GM21619 (cell line): ENCODE results near the gene CDCA4.

Experiments
- ATAC-seq: cut with Tn5 transposase; IDR thresholded peaks from one replicate; pipeline ENCODE4 v1.9.1; 2021; ENCODE audit not compliant: unreplicated experiment

Gene CDCA4

DNA sequence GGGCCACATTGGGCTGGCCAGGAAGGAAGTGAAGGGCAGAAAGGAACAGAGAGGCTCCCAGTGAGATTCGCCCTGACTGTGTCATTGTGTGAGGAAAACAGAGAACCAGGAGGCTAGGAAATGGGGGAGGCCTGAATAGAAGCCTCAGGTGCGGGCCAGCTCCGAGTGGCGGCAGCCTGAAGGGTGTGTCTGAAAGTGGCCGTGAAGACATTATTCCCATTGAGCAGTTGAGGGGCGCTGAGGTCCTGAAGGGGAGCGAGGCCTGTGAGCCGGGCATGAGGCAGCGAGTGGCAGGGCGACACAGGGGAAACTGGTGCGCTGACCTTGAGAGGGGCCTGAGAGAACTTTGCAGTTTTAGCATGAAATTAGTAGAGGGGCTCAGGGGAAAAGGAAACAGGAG lies 28.4 kb downstream of the CDCA4 start:
- no peak for ATAC-seq

DNA sequence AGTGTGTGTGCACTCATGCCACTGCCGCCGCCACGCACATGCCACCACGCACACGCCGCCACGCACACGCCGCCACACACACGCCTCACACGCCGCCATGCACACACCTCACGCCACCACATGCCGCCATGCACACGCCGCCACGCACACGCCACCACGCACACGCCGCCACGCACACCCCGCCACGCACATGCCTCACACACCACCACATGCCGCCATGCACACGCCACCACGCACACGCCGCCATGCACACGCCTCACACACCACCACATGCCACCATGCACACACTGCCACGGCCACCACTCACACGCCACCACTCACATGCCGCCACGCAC lies 29.0 kb downstream of the CDCA4 start:
- no peak for ATAC-seq

DNA sequence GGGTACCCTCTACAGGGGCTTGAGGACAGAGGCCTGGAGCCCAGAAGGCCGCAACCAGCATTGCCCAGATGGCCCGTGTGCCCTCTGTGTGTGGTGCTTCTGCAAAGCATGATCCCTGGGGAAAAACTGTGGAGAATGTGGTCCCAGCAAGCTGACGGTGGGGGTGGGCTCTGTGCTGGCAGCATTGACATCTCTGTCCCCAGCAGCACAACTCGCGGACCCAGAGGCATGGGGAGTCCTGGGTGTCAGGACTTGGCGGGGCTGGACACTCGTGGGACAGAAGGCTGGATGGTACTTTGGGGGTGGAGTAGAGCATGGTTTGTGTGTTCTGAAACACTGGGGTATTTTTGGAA lies 31.0 kb downstream of the CDCA4 start:
- no peak for ATAC-seq

DNA sequence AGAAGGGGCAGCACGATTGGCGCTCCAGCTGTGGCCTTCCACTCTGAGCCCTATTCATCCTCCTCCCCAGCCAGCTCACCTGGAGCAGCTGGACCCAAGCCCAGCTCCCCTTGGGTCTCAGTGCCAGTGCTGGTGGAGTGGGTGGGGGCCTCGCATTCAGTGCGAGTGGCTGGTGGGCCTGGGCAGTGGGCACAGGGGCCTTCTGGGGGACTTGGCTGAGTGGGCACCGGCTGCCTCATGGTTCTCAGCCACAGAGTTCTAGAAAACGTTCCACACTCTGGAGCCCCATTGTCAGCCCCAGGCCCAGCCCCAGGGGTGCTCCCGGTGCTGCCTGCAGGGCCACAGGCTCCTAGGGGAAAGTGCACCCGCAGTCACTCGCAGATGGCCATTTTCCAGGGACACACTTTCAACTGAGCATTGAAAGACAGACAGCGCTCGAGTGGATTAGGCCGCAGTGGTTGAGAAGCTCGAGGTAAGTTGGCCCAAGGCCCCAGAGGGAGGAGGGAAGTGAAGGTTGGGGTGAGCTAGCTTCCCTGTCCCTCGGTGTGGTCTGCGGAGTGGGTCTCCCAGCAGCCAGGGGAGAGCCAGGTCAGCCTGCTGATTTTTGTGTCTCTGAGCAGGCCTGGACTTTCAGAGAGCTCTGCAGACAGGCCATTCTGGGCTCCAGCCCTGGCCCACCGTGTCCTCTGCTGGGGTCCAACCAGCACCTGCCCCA lies 31.5 kb downstream of the CDCA4 start:
- ATAC-seq: no peak

DNA sequence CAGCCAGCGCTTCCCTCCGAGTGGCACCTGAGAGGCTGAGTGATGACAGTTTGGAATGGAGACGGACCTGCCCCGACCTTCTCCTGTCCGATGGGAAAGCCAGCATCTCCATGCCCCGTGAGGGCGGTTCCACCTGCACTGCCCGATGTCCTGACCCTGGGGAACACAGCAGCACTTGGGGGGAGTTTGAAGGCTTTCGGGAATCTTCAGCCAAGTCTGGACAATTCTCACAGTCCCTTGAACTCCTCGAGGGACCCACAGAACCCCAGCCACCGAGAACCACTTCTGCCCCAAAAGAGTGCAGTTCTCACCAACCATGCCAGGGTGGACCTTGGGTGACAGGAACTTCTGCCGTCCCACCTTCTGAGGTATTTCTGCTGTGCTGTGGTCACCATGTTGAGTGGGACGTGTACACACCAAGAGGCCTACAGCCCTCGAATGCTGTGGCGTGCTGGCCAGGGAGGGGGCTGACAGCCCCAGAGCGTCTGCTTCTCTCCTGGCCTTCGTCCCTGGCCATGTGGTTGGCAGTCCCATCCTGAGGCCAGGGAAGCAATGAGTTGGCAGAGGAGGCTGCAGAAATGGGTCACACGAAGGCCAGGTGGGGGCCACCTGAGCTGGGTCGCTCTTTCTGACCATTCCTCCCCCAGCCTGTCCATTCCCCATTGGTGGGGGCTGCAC lies 34.3 kb downstream of the CDCA4 start:
- no peak for ATAC-seq

DNA sequence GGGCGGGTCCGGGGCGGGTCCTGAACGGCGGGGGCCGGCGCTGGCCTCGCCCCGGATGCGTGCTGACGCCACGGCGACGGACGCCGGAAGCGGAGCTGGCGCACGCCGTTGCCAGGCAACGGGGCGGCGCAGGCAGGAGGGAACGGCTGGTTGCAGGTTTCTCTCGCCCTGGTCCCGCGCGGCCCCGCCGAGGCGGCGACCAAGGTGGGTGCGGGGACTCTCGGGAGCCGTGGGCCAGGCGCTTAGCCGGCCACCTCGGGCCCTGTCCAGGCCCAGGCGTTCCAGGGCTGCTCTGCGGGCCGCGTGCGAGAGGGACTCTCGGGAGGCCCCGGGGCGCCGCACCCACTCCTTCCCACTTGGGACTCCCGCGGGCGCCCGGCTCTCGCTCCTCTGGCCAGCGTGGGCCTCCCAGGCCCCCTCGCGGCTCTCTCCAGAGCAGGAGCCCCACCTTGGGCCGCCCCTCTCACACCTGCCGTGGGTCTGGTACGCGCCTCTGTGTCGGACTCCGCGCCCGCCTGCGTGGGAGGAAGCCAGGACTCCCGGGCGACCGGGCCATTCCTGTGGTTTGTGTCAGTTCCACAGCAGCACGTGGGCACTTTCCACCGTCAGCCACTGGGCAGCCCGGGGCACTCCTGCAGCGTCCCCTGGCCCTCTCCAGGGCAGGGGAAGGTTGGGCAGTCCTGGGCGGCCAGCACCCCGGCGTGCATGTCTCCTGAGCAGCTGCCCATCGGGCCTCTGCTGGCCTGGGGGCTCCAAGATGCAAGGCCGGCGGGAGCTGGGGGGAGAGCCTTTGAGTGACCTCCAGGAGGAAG lies 35.0 kb downstream of the CDCA4 start, which contains the start of gene CLBA1:
CLBA1 (plus strand) TSS at position 114 of the 812 bp plus-strand sequence; CDS start at position 758, 644 bp downstream.
- peak; percentile 92 for ATAC-seq

DNA sequence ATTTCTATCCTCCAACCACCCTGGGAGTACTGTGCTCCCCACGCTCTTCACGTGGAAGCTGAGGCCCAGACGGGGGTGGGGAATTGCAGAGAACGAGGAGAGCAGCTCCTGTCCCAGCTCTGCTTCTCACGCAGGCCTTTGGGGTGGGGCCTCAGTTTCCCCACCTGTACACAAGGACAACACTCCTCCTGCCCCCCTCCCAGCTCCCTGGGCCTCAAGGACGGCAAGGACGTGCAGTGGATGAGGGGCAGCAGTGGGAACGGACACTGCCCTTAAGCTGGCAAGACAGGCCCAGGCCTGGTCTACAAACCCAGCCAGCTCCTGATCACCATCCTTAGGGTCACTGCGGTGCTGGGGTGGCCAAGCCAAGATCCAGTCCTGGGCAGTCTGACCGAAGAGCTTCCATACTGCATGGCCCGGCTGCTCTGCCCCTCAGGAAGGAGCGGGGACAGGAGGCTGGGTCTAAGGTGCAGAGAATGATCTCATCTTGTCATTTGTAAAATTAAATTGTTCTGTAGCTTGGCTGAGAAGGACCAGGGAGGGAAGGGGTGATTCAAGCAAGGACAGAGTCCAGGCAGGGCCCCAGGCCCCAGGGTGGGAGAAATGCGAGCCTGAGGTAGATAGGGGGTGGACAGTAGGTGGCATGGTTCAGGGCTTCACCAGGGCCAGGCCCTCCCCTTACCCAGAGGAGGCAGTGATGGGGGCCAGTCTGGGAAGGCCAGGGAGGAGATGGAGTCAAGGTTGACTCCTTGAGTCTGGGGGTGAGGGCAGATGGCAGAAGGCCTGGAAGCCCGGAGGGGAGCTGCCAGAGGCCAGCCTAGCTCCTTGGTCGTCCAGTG lies 36.6 kb downstream of the CDCA4 start:
- ATAC-seq: no peak

DNA sequence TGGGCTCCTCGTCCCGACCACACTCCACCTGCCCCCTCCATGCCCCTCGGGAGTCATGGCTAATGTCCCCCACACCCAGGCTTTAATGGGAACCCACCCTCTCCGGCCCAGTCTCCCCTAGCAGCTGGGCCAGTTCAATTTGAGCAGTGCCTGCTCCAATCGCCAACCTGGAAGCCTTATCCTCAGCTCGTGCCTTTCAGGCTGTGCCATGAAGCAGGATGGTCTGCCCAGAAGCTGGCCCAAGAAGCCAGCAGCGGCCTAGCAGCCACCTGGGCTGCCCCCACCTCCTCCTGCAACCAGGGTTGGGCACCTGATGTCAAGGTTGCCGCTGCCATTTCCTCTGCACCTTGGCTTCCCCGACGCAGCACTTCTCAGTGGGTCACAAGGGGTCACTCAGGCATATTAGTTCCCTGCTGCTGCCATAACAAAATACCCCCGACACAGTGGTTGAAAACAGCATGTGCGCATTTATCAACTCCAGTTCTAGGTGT lies 37.6 kb downstream of the CDCA4 start:
- no peak for ATAC-seq

DNA sequence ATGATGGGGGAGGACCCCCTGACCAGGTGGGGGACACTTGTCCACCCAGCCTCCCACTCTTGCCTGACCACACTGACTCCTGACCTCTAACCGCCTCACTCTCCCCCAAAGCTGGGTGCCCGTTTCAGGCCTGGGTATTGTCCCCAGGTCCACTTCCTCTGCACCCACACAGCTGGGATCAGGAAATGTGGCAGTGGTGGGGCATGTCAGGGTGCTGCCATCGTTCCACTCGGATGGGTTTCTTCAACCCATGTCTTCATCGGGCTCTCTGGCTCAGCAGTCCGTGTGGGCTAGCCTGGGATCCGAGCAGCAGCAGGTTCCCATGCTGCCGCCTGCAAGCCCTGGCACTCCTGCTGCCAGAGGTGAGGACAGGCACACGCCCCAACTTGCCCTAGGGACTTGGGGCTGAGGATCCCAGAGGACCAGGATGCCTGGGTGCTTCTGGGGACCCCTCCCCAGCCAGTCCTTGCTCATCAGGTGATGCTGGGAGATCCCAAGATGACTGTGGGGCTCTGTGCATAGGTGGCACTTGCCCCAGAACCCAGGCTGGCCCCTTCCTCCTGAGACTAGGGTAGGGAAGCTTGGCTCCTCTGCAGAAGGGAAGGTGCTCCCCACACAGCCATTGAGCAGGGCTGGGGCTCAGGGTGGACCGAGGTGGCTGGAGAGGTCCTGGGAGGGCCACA lies 38.2 kb downstream of the CDCA4 start:
- no peak for ATAC-seq

DNA sequence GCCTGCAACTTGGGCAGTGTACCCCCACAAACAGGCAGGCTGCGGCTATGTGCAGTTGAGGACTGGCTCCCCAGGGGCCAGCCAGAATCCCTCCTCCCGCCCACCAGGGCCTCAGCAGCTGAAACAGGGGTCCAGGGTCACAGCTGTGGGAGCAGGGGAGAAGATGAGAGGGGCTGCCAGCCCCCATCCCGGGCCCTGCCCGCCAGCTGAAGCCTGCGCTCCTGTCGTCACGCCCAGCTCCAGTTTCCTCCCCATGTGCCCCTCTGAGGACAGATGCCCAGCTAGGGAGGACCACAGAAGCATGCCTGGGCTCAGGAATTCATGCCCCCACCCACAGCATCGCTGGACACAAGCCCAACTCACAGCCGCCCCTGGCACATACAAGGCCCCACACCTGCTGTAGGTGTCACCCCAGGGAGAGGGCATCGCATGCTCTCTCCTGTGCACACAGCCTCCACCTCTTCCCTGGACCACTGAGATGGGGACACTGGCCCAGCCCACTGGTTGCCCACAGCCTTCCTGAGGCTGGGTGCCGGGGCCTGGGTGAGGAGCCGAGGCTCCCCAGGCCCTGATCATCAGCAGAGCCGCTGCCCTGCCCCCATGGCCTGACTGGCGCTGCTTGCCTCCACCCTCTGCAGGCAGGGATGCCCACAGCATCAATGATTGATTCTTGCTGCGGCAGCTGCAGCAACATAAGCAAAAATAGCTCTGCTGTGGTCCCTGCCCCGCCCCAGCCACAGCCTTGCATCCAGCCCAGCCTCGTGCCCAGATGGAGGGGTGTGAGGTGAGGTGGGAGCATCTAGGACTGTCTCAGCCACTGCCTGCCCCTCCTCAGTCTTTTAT lies 39.0 kb downstream of the CDCA4 start:
- no peak for ATAC-seq

DNA sequence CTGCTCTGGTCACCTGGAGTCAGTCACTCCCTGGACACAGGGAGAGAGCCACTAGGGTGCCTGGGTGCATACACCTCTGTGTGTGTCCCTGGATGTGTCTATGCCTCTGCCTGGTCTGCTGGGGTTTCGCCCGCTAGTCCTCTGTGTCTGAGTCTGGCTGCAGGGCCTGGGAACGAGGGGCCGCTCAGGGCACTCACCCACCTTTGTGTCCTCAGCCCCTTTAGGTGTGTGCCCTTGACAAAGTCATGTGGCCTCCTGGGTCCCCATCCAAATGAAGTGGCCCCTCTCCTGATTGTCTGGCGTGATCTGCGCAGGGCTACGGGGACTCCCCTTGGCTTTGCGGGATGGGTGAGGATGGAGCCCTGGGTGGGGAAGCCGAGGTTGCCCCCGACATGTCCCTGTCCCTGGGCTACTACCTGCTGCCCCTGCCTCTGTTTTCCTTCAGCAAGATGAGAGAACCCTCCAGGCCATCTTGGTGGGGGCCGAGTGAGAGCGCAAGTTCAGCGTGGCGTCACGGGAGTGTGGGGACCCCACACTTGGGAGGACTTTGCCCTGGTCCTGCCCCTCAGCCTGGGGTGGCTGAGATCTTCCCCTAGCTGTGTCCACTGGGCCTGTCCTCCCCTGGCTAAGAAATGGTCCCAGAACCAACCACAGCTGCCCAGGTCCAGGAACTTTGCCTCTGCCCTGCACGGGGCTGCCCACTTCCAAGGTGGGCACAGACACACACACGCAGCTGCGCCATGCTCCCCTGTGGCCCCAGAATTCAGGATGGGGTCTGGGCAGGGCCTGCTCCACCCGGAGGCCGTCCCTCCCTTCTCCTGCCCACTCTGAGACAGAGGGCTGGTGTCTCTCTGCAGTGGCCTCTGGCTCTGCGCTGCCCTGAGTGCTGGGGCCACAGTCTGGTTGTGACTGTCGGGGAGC lies 40.0 kb downstream of the CDCA4 start:
- ATAC-seq: no peak

DNA sequence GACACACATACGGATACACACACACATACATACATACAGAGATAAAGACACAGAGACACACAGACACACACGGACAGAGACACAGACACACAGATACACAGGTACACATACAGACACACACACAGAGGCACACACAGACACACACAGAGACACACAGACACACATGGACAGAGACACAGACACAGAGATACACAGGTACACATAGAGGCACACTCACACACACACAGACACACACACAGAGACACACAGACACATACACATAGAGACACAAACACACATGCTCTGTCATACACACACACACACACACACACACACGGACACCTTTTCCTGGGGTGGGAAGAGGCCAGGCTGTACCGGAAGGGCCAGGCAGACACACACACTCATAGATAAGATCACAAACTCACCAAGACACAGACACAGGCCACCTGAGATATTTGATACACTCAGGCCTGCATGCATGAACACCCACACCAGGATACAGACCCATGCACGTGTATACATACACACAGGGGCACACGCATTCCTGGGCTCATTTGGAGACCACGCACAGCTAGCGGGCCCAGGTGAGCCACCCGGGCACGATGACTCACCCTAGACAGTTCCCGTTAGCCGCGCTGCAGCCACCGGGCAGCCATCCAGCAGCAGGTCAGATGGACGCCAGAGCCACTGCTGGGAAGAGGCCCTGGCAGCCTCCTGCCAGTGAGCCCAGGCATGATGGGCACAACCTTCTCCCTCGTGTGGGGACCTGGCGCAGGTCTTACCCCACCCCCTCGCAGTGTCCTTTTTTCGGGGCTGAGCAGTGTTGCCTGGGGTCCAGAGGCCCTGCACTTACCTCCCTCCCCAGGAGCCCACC lies 40.9 kb downstream of the CDCA4 start:
- ATAC-seq: no peak

DNA sequence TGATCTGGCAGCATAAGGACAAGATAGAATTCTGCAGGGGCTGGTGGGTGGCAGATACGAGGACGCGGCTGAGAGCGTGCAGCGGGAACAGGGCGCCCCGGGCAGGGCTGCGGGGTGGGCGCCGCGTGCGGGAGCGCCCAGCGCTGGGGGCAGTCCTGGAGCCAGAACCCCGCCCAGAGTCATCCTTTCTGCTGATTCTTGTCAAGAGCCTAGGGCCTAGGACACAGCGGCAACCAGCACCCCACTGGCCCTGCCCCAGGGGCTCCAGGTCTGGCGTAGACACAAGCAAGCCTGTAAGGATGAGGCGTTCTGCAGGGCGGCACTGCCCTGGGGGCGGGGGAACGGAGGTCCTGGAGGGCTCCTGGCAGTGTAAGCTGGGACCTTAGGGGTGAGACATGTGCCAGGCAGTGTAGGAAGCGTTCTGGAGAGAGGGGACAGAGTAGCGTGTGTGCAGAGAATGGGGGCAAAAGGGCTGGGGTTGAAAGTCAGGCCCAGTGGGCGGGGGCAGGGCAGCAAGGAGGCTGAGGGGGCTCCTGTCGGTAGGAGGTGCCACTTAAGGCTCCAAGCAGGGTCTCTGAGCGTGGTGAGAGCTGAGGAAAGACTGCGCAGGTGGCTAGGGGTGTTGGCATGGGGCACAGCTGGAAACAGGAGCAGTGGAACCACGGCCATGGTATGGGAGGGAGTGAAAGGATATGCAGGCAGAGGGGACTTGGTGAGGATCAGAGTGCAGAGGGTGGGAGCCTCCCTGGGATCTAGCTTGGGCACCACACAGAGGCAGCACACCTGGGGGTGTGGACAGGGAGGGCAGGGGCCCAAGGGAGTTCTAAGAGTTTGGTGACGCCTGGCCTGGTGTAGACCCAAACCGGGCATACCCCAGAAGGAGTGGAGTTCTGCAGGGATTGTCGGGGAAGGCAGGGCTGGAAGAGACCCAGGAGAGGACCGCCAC lies 41.9 kb downstream of the CDCA4 start:
- no peak for ATAC-seq

DNA sequence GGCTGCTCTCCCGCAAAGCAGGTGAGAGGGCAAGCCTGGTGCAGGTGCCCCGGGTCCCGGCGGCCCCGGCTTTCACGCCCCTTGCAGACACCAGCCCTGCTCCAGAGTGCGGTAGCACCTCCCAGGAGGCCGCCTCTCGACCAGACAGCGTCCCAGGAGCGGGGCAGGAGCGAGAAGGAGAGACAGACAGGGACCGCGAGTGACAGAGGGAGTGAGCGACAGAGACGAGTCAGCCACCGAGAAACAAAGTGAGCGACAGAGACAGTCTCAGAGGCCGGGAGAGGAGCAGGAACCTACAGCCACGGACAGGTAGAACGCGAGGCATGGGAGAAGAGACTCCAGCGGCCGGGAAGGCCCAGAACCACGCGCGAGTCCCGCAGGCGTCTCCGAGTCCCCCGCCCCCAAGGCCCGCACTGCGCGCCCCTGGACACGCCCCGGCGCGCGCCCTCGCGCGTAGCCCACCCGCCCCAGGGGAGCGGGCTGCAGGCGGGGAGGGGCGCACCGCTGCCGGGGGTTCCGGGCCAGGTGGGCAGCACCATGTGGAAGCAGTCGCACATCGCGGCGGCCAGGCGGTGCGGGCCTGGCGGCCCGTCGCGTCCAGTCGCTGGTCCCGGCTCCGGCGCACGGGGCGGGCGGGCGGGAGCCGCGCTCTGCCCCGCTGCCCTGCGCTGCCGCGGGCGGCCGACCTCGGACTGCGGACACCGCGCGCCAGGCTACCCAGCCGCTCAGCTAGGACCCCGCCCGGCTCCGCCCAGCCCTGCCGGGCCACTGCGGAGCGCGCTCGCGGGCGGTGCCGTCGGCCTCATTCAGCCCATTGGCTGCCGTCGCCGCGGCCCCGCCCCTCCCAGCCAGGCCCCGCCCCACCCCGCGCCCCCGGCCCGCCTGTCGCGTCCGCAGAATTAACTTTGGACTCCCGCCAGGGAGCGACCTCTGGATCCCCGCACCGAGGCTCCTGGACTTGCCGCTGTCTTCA lies 42.9 kb downstream of the CDCA4 start, which contains the start of gene AHNAK2:
AHNAK2 (minus strand) TSS at position 694 of the 973 bp plus-strand sequence; CDS start at position 557, 137 bp downstream.
- no peak for ATAC-seq
